ENCODE data around the gene TMPRSS2.

TMPRSS2 gene

DNA sequence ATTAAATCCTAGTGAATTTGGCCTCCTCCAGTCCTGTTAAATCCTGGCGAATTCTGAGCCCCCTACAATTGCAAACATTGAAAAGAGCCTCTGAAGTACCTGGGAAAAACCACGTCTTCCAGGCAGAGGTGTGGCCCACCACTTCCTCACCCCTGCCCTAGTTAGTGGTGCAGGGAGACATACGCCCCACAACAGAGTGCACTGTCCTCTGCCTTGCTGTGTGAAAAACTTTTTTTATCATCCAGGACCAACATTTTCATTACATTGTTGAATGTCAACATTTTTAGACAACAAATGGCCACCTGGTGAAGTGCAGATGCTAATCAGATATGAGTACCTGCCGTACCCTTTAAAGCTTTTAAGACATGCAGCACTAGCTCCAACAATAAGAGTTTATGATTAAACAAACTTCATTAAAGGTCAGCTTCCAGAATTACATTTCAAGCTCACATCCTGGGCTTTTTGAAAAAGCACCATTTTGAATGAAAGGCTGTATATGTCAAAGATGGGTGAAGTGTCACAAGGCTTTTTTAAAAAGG, 13.6 kb upstream of the TMPRSS2 start:
- TF ChIP-seq GATA3 (IDR thresholded peaks at IDR 0.05; ENCODE audit: low read depth, low read length) (no peak), GATA2 (IDR thresholded peaks at IDR 0.05; ENCODE audit: low read depth, low read length) (no peak)

DNA sequence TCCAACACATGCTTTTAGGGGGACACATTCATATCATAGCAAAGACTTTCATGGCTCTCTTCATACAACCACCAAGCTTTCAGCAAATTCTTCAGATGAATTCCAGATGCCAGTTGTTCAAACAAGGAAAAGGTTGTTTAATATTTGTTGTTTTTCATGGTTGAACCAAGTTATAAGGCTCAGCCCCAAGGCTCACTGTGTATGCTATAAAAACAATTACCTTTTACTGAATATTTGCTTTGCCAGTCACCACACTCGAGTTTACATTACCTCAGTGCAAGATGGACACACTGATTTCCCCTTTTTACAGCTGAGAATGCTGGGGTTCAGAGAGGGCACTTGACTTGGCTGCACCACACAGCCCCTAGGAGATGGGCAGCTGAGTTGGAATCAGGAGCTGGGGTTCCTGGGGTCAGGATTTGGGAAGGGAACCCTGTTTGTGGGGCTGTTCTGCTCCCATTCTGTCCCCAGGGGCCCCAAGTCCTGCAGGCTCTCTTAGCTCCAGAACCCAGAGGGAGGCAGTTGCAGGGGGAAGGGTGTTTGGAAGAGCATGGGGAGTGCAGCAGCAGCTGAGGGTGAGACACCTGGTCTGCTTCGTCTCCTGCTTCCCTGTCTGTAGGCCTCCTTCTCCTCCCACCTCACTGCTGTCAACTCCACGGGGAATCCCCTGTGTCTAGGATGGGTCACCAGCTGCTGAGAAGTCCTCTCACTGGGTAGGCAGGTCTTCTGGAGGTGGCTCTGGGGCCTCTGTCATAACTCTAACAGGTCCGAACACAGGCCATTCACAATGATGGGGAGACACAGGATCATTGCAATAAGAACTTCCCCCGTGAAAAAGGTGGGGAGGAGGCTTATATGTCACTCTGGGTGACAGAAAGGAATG, 12.8 kb upstream of the TMPRSS2 start:
- TF ChIP-seq GATA3 (IDR thresholded peaks at IDR 0.05; ENCODE audit: low read depth, low read length) (no peak), GATA2 (IDR thresholded peaks at IDR 0.05; ENCODE audit: low read depth, low read length) (no peak)

DNA sequence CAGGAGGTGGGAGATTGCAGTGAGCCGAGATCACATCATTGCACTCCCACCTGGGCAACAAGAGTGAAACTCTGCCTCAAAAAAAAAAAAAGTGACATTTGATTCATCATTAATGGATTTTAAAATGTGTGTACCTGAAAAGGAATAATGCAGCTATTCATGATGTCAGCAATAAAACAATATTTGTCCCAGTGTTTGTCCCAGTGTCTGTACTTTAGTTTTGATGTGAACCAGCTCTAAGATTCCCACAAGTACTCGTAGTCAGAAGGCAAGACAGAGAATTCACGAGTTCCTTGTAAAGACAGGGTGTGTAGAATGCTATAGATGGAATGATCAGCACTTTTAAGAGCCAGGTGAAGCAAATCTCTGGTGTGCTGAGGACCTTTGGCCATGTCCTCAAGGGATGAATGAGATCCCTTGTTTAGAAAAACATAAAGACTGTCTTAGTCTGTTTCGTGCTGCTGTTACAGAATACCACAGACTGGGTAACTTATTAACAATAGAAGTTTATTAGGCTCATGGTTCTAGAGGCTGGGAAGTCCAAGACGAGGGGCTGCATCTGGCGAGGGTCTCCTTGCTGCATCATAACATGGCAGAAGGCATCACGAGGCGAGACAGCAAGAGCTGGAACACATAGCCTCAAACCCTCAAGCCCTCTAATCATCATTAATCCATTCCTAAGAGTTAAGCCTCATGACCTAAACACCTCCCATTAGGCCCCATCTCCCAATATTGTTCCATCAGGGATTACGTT, 12.0 kb upstream of the TMPRSS2 start:
- TF ChIP-seq GATA3 (IDR thresholded peaks at IDR 0.05; ENCODE audit: low read depth, low read length) (no peak), GATA2 (IDR thresholded peaks at IDR 0.05; ENCODE audit: low read depth, low read length) (no peak)

DNA sequence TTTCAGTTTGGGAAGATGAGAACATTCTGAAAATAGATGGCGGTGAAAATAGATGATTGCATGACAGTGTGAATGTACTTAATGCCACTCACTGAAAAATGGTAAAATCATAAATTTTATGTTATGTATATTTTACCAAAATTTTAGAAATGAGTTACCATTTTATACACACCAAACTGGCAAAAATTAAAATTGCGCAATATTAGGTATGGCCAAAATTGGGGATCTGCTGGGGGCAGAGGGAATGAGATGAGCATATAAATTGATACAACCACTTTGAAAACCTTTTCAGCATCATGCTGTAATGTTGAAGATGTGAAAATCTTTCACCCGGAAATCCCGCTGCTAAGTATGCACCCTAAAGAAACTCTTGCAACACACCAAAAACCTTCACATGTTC, 10.8 kb upstream of the TMPRSS2 start:
- no peak for TF ChIP-seq GATA3 (IDR thresholded peaks at IDR 0.05; ENCODE audit: low read depth, low read length)

DNA sequence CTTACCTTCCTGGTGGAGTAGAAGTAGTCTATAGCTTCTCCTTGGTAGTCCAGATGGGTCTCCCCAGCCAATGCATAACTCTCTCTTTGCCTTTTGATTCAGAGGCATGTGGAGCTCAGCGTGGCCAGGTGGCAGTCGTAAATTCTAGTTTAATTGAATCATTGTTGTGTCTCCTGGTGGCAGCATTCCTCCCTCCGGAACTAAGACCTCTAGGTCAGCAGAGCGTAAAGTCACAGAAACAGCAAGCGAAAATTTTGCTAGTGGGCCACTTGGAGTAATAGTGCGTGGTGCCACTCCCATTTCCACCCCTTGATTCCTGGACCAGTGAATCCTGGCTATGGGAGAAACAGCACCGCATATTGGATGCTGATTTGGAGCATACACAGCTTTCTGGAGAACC, 3.9 kb upstream of the TMPRSS2 start:
- TF ChIP-seq GATA3 (IDR thresholded peaks at IDR 0.05; ENCODE audit: low read depth, low read length) (no peak), GATA2 (IDR thresholded peaks at IDR 0.05; ENCODE audit: low read depth, low read length) (no peak)

DNA sequence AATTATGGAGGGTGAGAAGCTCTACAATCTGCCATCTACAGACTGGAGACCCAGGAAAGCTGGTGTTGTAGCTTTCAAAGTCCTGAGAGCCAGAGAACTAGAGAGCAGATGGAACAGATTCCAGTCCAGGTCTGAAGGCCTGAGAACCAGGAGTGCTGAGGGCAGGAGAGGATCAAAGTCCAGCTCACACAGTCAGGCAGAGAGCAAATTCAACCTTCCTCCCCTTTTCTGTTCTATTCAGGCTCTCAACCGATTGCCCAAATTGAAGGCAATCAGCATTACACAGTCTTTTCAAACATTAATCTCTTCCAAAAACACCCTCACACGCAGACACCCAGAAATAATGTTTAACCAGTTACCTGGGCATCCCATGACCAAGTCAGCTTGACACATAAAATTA, 2.5 kb upstream of the TMPRSS2 start:
- TF ChIP-seq GATA3 (IDR thresholded peaks at IDR 0.05; ENCODE audit: low read depth, low read length) (no peak), GATA2 (IDR thresholded peaks at IDR 0.05; ENCODE audit: low read depth, low read length) (no peak)

DNA sequence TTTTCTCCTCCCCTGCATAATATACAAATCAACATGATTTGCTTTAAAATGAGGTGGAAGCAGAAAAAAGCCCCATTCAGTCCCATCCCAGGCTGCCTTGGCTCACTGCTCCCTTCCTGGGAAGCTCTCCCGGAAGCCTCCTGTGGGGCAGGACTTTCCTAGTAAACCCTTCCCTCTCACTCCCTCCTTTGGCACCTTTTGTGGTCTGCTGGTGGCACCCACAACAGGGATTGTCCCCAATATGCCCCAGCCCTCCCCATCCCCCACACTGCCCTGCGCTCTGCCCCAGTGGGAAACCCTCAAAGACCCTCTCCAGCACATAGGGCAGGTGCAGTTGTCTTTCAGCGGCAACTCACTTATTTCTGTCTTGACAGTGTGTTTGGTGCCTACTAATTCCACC, 1.8 kb upstream of the TMPRSS2 start:
- no peak for TF ChIP-seq GATA2 (IDR thresholded peaks at IDR 0.05; ENCODE audit: low read depth, low read length)
- no peak for TF ChIP-seq GATA3 (IDR thresholded peaks at IDR 0.05; ENCODE audit: low read depth, low read length)

DNA sequence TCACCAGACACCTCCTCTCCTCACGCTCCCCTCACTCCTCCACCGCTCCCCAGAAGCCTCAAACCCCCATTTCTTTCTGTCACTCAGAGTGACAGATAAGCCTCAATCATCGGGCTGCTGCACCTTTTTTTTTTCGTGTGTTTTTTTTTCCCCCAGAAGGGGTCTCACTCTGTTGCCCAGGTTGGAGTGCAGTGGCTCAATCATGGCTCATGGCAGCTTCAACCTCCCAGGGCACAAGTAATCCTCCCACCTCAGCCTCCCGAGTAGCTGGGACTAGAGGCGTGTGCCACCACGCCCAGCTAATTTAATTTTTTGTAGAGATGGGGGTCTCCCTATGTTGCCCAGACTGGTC, 1.2 kb upstream of the TMPRSS2 start:
- TF ChIP-seq GATA3 (IDR thresholded peaks at IDR 0.05; ENCODE audit: low read depth, low read length) = no peak
- TF ChIP-seq GATA2 (IDR thresholded peaks at IDR 0.05; ENCODE audit: low read depth, low read length) = no peak

DNA sequence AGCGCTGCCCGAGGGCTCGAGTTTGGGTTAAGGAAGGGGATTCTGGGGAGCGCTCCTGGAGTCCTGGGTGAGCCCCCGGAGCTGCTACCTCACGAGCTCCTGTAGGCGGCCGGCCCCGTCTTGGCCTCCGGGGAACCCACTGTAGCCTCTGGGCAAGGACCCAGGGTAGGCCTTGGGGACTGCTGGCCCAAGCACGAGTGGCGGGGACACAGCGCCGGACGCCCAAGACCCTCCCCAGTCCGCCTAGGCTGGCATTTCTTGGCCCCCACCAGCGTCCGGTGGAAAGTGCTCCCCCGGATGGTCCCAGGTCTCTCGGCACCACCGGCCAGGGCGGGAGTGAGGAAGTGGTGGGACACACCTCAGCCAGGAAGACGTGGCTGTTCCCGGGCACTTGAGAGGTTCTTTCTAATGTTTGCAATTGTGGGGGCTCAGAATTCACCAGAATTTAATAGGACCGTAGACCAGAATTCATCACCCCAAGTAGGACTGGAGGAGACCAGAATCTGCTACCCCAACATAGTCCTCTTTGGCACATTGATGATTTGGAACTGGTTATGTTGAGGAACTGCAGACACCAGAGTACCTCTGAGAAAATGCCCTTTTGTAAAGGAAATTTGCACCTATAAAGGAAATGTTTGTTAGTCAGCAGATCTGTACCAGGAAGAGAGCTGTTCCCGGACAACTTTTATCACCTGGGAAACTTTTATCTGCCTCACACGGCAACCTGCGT, 622 bp upstream of the TMPRSS2 start:
- TF ChIP-seq GATA2 (IDR thresholded peaks at IDR 0.05; ENCODE audit: low read depth, low read length) (no peak), GATA3 (IDR thresholded peaks at IDR 0.05; ENCODE audit: low read depth, low read length) (no peak)

DNA sequence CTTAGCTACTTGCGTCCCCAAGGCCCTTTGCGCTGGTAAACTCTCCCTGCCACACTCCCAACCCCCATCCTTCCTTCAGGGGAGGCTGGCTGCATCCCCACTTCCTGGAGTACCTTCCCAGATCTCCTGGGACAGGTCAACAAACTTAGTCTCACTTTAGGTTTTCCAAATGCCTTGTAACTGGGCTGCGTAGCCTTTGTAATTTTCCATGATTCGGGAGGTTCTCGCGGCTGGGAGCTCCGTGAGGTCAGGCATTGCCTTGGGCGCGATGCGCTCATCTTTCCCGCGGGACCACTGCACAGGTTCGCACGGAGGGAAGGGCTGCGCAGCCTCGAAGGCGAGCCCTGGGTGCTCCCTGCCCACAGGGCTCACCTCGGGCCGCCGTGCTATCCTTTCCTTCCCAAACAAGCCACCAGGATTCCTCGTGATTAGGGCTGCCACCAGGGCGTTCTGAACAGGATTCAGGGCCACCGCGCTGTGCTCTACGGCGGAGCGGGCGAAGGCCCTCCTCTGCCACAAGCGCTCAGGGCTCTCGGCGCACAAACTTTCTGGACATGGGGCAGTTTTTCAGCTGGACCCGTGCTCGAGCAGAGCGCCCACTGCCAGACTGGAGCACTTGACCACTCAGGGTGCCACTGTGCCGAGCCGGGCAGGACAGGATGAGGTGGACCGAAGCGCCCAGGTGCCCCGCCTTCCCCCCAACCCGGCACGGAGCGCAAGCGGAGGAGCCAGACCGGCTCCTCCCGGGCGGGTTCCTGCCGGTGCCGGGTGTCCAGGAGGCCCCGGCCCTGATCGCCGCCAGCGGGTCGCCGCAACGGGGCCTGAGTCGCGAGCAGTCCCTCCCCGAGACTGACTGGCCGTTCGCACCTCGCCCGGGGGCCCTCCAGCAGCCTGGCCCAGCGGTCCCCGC, 1.1 kb downstream of the TMPRSS2 start:
- TF ChIP-seq GATA2 (IDR thresholded peaks at IDR 0.05; ENCODE audit: low read depth, low read length) = no peak
- TF ChIP-seq GATA3 (IDR thresholded peaks at IDR 0.05; ENCODE audit: low read depth, low read length) = no peak

DNA sequence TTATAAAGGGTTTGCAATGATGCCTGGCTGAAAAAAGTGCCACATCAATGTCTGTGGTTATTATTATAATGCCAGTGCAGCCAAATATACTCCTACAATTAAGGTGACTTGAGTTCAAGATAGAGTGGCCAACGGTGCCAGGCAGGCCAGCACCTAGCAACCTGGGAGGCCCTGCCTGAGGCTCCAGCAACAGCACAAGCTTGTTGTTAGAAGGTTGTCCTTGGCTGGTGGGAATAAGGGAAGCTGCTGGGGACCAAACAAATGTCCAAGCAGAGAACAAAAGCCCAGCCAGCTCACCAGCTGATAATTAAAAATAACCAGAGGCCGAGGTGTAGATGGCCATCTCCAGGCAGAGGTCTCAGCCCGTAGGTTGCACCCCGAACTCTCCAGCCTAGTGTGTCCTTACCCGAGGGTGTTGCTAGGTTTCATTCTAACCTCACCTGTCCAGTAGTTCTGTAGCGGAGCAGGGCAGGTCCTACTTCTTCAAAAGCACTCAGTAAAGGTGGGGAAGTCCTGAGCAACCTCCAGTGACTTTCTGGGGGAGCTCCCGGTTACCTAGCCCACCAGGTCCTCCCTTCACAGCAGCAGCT, 1.9 kb downstream of the TMPRSS2 start:
- TF ChIP-seq GATA2 (IDR thresholded peaks at IDR 0.05; ENCODE audit: low read depth, low read length) = no peak

DNA sequence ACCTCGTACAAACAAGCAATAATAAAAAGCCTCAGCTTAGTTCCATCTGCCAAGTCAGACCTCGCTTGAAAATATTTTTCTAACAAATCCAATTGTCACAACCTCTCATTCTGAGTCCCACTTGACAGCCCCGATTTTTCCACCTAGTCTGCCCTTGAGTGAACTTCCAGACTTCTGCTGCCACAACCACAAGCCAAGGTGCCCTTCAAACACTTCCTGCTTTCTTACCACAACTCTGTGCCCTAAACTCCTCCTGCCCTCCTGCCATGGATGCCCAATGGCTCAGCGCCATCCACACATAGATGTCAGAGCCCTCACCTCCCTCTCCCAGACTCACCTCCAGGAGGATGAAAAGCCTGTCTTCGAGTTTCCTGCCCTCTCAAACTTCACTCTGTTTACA, 3.9 kb downstream of the TMPRSS2 start:
- TF ChIP-seq GATA2 (IDR thresholded peaks at IDR 0.05; ENCODE audit: low read depth, low read length) (no peak), GATA3 (IDR thresholded peaks at IDR 0.05; ENCODE audit: low read depth, low read length) (no peak)

DNA sequence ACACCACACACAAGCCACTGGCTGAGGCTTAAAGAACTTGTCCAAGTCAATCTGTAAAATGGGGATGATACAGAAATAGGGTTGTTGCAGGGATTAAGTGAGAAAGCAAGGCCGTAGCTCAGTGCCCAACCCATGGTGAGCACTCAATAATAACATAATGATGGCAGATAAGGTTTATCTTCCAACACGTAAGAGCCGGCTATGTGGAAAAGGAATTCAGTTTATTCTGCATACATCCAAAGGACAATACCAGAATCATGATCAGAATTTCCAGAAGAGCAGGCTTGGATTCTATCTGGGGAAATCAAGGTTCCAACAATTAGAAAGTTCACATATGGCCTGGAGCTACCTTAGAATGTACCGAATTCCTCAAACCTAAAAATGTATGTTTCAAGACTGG, 4.6 kb downstream of the TMPRSS2 start:
- TF ChIP-seq GATA2 (IDR thresholded peaks at IDR 0.05; ENCODE audit: low read depth, low read length) (no peak), GATA3 (IDR thresholded peaks at IDR 0.05; ENCODE audit: low read depth, low read length) (no peak)

Data from SH-SY5Y (cell line).